ENCODE data around the gene NHLH2.

- TF ChIP-seq POLR2A (IDR thresholded peaks at IDR 0.05; ENCODE audit: low read depth, low read length) (no peak), POLR2AphosphoS5 (IDR thresholded peaks at IDR 0.05; ENCODE audit: low read depth, low read length) (no peak), SPI1 (IDR thresholded peaks at IDR 0.05; ENCODE audit: low read depth, low read length) (no peak), TAF1 (IDR thresholded peaks at IDR 0.05; ENCODE audit: low read depth, low read length) (no peak)
Measured at GRCh38 chr1:115842948-115843347, 2.0 kb upstream of the NHLH2 start.
